HG03135 (cell line): ENCODE results near the gene AACS.
A peak's percentile ranks its signal among the peaks of the same experiment; 100 is the strongest.

Experiments used
- ATAC-seq: cut with Tn5 transposase; IDR thresholded peaks from one replicate; pipeline ENCODE4 v1.9.1; 2021; ENCODE audit warnings: mild to moderate bottlenecking, moderate library complexity; ENCODE audit not compliant: unreplicated experiment

AACS gene

GRCh38 chr12:125149160-125150108, 84.2 kb downstream of the AACS start:
- peak; percentile 93 for ATAC-seq

- no peak for ATAC-seq
These were observed 86.0 kb downstream of the AACS start for GRCh38 chr12:125151284-125151683.

GRCh38 chr12:125152463-125152862, 87.2 kb downstream of the AACS start:
- ATAC-seq = no peak

GRCh38 chr12:125155366-125155765, 90.1 kb downstream of the AACS start:
- ATAC-seq = no peak

GRCh38 chr12:125157177-125157576, 91.9 kb downstream of the AACS start:
- no peak for ATAC-seq

GRCh38 chr12:125159702-125160101, 94.5 kb downstream of the AACS start:
- ATAC-seq = no peak

GRCh38 chr12:125160281-125160955, 95.2 kb downstream of the AACS start:
- no peak for ATAC-seq

- ATAC-seq = no peak
These were observed 96.4 kb downstream of the AACS start for GRCh38 chr12:125161712-125162022.

- no peak for ATAC-seq
These were observed 97.3 kb downstream of the AACS start for GRCh38 chr12:125162489-125163028.

- no peak for ATAC-seq
These were observed 97.9 kb downstream of the AACS start for GRCh38 chr12:125163148-125163547.

- no peak for ATAC-seq
These were observed 99.3 kb downstream of the AACS start for GRCh38 chr12:125164541-125164940.

- ATAC-seq = no peak
These were observed 100.8 kb downstream of the AACS start for GRCh38 chr12:125166041-125166440.

GRCh38 chr12:125167658-125168057, 102.4 kb downstream of the AACS start:
- ATAC-seq = no peak

GRCh38 chr12:125169451-125169850, 104.2 kb downstream of the AACS start:
- no peak for ATAC-seq

GRCh38 chr12:125169870-125170269, 104.6 kb downstream of the AACS start:
- no peak for ATAC-seq

- no peak for ATAC-seq
These were observed 106.0 kb downstream of the AACS start for GRCh38 chr12:125171267-125171666.

- ATAC-seq = no peak
These were observed 107.1 kb downstream of the AACS start for GRCh38 chr12:125172231-125172850.

- no peak for ATAC-seq
These were observed 110.3 kb downstream of the AACS start for GRCh38 chr12:125175576-125175975.

- ATAC-seq = no peak
These were observed 113.0 kb downstream of the AACS start for GRCh38 chr12:125178222-125178621.

GRCh38 chr12:125180144-125180543, 114.9 kb downstream of the AACS start:
- no peak for ATAC-seq

- ATAC-seq = no peak
These were observed 115.9 kb downstream of the AACS start for GRCh38 chr12:125181107-125181506.
